Activated CD4-positive, CD25-positive, alpha-beta regulatory T cell treated with anti-CD3 and anti-CD28 coated beads, Interleukin-2, amount 50 U/mL, for 16 hours (primary cell): ENCODE data around the gene ZFPM1.

Experiments
- DNase-seq: peaks from one replicate; pipeline ENCODE4 v3.0.0-alpha.2; 2020; ENCODE audit warnings: low read depth, low spot score

ZFPM1 gene

DNA sequence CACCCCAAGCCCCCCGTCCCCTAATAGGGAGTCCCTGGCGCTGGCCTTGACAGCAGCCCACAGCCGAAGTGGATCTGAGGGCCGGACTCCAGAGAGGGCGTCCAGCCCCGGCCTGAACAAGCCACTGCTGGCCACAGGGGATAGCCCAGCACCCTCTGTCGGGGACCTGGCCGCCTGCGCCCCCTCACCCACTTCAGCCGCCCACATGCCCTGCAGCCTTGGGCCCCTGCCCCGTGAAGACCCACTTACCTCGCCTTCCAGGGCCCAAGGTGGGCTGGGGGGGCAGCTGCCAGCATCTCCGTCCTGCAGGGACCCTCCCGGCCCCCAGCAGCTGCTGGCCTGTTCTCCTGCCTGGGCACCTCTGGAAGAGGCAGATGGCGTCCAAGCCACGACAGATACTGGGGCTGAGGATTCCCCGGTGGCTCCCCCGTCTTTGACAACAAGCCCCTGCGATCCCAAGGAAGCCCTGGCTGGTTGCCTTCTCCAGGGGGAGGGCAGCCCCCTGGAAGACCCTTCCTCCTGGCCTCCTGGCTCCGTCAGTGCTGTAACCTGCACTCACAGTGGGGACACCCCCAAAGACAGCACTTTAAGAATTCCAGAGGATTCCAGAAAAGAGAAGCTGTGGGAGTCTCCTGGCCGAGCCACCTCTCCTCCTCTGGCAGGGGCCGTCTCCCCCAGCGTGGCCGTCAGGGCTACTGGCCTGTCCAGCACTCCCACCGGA lies 19.3 kb upstream of the ZFPM1 start:
- DNase-seq = no peak

DNA sequence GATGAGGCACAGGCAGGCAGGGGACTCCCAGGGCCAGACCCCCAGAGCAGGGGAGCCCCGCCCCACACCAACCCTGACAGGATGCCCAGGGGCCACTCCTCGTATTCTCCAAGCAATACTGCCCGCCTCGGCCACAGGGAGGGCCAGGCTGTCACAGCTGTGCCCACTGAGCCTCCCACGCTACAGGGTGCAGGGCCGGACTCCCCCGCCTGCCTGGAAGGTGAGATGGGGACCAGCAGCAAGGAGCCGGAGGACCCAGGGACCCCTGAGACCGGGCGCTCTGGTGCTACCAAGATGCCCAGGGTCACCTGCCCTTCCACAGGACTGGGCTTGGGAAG lies 18.8 kb upstream of the ZFPM1 start:
- no peak for DNase-seq

DNA sequence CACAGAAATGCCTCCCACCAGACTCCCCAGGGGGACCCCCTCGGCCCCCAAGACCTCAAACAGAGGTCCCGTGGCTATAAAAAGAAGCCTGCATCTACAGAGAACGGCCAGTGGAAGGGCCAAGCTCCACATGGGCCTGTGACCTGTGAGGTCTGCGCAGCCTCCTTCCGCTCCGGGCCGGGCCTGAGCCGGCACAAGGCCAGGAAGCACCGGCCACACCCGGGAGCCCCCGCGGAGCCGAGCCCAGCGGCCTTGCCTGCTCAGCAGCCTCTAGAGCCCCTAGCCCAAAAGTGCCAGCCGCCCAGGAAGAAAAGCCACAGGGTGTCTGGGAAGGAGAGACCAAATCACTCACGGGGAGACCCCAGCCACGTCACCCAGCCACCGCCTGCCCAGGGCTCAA lies 18.3 kb upstream of the ZFPM1 start:
- DNase-seq = no peak

DNA sequence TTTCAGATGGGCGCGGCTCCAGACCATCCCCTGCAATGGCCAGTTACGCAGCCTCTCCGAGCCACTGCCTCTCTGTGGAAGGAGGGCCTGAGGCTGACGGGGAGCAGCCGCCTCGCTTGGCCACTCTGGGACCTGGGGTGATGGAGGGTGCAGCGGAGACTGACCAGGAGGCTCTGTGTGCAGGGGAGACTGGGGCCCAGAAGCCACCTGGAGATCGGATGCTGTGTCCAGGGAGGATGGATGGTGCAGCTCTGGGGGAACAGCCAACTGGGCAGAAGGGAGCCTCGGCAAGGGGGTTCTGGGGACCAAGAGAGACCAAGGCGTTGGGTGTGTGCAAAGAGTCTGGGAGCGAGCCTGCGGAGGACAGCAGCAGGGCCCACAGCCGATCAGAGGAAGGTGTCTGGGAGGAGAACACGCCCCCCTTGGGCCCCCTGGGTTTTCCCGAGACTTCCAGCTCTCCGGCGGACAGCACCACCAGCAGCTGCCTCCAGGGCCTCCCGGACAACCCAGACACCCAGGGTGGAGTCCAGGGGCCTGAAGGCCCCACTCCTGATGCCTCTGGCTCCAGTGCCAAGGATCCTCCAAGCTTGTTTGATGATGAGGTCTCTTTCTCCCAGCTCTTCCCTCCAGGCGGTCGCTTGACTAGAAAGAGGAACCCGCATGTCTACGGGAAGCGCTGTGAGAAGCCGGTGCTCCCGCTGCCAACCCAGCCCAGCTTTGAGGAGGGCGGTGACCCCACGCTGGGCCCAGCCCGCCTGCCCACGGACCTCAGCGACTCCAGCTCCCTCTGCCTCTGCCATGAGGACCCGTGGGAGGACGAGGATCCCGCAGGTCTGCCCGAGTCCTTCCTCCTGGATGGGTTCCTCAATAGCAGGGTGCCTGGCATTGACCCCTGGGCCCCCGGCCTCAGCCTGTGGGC lies 17.4 kb upstream of the ZFPM1 start:
- no peak for DNase-seq

DNA sequence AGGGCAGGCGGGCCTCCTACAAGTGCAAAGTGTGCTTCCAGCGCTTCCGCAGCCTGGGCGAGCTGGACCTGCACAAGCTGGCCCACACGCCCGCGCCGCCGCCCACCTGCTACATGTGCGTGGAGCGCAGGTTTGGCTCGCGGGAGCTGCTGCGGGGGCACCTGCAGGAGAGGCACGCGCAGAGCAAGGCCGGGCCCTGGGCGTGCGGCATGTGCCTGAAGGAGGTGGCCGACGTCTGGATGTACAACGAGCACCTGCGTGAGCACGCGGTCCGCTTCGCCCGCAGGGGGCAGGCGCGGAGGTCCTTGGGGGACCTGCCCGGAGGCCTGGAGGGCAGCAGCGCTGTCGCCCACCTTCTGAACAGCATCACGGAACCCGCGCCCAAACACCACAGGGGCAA lies 16.3 kb upstream of the ZFPM1 start:
- no peak for DNase-seq

DNA sequence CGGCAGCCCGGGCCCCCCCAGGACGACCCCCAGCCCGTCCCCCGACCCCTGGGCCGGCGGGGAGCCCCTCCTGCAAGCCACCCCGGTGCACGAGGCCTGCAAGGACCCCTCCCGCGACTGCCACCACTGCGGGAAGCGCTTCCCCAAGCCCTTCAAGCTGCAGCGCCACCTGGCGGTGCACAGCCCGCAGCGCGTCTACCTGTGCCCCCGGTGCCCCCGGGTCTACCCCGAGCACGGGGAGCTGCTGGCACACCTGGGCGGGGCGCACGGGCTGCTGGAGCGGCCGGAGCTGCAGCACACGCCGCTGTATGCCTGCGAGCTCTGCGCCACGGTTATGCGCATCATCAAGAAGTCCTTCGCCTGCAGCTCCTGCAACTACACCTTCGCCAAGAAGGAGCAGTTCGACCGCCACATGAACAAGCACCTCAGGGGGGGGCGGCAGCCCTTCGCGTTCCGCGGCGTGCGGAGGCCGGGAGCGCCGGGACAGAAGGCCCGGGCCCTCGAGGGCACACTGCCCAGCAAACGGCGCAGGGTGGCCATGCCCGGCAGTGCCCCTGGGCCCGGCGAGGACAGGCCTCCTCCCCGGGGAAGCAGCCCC lies 15.6 kb upstream of the ZFPM1 start:
- DNase-seq = peak; percentile 52

DNA sequence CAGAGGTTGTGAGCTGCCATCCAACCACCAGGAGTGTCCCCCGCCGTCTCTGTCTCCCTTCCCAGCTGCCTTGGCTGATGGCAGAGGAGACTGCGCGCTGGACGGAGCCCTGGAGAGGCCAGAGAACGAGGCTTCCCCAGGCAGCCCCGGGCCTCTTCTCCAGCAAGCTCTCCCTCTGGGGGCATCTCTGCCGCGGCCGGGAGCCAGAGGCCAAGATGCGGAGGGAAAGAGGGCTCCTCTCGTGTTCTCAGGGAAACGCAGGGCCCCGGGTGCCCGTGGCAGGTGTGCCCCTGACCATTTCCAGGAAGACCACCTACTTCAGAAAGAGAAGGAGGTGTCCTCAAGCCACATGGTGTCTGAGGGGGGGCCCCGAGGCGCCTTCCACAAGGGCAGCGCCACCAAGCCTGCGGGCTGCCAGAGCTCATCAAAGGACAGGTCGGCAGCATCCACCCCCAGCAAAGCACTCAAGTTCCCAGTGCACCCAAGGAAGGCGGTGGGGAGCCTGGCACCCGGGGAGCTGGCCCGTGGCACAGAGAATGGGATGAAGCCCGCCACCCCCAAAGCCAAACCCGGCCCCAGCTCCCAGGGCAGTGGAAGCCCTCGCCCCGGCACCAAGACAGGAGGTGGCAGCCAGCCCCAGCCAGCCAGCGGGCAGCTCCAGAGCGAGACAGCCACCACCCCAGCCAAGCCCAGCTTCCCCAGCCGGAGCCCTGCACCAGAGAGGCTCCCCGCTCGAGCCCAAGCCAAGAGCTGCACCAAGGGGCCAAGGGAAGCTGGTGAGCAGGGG lies 14.8 kb upstream of the ZFPM1 start:
- DNase-seq = no peak

DNA sequence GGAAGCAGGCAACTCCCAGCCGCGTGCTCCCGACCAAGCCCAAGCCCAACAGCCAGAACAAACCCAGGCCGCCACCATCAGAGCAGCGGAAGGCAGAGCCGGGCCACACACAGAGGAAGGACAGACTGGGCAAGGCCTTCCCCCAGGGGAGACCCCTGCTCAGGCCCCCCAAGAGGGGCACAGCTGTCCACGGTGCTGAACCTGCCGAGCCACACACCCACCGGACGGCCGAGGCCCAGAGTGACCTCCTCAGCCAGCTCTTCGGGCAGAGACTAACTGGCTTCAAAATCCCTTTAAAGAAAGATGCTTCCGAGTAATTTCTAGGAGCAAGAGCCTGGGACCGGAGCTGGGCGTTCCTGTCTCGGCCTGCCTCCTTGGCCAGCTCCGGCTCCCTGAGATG lies 14.1 kb upstream of the ZFPM1 start:
- no peak for DNase-seq

DNA sequence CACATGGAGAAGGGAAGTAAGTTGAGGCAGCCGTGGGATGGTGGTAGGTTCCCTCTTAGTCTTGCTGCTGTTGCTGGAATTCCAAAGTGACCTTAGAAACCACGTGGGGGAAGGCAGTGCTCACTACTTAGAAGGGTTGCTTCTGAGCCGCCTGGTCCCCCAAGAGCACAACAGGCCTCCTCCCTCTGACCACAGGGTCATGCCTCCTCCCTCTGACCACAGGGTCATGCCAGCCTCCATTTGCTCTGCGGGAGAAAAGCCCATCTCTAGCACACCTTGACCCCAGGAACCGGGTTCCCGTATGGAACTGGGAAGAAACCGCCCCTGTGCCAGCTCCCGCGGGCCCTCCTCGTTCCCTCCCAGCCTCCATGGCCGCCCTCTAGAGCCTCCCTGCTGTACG lies 13.4 kb upstream of the ZFPM1 start:
- DNase-seq = no peak

DNA sequence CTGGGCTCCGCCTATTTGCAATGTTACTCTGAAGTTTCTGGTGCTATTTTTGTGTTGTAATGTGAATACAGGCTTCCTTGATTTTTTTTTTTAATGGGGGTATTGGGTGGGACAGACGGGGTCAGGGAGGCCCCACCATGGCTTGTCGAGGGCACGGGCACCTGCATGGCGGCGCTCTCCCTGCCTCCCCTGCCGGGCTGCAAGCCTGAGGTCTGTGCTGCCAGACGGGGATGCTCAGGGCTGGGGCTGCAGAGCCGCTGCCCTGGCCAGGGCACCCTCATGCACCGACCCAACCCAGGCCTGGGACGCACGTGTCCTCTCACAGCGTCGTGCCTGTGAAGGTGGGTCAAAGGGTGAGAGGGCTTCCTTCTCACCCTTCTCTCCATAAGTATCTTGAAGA lies 13.0 kb upstream of the ZFPM1 start:
- DNase-seq = no peak

DNA sequence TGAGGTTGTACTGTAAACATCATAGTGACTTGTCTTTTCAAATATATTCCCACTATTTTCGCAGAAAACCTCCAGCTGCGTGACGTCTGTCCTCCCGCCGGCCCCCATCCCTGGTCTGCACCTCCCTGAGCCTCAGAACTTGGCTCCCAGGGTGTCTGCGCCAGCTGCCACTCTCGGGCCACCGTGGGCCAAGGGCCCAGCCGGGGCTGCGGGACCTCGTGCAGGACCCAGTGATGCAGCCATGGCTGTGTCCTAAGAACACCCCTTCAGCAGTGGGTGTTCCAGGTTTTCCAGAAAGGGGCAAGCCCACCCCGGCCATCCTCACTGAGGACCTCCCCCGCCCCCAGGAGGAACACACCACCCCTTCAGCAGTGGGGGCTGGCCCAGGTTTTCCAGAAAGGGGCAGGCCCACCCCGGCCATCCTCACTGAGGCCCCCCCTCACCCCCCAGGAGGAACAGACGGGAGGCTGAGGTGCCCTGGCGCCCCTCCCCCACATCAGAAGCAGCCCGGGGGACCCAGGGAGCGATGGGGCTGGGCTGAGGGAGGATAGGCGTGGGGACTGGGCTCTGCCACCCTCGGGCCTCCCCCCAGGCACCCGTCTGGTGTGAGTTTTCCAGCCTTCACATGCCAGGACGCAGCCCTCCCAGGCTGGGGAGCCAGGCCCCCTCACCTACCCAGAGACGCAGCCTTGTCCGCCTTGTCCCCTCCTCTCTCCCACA lies 12.2 kb upstream of the ZFPM1 start:
- no peak for DNase-seq

DNA sequence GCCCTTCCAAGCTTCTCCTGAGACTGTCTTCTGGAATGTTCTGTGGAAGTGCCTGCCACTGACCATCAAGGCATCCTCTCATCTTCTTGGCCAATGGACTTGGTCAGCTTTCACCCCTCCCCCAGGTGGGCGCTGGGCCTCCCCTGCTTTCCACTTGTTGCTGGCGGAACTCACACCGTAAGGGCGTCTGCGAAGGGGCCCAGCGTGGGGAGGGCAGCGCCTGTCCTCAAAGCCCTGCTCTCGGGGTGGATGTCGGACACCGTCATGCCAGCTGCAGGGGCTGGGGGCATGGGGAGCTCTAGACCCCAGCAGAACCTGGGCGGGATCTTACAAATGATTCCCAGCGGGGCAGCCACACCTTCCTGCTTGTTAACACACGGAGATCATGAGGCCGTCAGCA lies 11.6 kb upstream of the ZFPM1 start:
- no peak for DNase-seq

DNA sequence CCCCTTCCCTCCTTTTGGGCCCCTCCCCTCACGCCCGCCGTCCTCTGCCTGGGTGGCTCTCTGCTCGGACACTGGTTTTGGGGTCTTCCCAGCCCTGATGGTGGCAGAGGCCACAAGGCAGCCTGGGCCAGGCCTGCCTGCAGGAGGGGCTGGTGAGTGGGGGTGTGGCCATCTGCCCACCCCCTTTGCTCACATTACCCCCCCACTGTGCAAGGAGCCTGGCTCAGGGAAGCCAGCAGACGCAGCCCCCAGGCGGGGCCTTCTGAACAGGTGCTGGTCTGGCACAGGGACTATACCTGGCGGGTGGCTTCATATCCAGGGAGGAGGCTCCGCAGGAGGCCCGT lies 10.7 kb upstream of the ZFPM1 start:
- no peak for DNase-seq

DNA sequence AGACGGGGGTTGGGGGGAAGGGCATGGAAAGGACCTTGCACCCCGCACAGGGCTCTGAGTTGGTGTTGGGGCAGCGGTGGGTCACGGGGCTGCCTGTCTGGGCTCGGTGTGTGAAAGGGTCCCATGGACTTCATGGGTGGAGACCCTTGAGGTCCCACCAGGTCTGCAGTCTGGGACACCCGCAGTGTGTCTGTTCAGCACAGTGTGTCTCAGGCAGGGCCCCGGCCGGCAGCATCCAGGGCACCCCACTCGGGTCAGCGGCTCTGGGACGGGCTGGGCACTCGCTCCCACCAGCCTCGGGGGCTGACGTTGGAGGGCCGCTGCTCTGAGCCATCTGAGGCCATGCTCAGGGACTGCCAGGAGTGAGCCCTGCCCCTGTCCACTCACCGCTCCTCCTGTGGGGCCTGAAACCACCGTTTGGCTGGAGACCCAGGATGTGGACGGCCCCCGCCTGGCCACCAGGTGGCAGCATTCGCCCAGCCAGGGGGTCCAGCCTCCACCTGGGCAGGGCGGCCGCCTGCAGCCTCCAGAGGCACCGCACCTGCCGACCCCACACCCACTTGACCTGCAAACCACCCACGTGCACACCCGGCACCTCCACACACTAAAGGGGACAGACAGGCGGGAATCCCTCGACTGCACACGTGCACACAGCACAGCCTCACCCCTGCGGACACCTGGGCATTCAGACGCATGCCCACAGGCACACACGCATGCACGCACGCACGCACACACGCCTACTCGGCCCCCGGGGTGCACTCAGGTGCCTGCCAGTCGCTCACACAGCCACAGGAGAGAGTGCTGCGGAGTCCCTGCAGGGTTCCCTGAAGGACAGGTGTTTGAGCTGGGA lies 10.1 kb upstream of the ZFPM1 start:
- peak; percentile 69 for DNase-seq

DNA sequence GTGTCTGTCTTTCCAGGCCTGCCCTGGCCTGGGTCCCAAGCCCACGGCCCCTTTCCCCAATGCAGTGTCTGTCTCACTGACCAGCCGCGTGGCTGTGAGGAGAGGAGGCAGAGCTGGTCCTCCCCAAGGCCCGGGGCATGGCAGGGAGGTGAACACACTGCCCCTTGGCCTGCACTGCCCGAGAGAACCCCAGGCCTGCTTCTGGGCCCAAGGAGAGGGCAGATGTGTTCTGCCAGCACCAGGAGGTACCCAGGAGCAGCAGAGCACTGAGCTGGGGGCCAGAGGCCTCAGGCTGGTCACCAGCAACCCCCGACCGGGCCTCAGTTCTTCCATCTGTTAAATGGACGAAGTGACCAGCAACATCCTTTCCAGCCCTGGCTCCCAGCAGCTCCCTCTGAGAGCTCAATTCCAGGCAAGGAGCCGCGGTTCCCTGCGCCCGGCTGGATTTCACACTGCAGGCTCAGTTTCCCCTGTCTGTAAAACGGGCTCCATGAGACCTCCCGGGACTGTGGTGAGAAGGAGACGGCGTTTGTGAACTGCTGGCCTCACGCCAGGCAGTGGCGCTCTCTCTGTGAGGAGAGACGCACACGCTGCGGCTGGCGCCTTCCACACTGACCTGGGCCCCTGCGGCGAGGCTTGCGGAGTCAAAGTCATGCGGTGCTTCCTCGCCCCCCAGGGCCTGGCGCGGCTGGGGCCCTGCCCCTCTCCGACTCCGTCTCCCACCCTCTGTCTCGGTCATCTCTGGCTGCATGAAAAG lies 8.1 kb upstream of the ZFPM1 start:
- DNase-seq = no peak

DNA sequence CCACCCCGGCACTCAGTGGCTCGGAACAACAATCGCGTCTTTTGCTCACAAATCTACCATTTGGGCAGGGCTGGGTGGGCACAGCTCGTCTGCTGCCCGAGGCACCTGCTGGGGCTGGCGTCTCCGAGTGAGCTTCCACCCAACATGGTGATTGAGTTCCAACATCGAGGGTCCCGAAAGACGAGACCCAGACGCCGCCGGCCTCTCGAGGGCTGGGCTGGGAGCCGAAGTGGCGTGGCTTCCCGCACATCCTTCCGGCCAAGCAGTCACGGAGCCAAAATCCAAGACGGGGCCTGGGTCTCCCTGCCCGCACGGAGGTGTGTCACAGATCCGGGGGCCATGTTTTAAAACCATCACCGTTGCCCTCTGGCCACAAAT lies 7.5 kb upstream of the ZFPM1 start:
- no peak for DNase-seq

DNA sequence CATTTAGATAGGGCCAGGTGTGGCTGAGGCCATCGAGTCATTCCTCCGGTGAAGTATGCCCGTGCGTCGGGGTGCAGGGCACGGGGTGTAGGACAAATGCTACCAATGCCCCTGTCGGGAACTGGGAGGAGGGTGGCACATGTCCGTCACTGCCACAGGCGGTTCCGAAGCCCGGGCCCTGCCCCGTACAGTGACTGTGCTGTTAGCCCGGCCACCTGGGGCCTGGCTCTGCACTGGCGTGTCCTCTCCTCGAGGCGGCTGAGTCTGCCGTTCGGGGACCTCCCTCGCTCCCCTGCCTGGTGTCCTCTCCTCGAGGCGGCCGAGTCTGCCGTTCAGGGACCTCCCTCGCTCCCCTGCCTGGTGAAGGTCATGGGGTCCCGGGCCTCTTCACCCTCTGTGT lies 7.0 kb upstream of the ZFPM1 start:
- DNase-seq = no peak

DNA sequence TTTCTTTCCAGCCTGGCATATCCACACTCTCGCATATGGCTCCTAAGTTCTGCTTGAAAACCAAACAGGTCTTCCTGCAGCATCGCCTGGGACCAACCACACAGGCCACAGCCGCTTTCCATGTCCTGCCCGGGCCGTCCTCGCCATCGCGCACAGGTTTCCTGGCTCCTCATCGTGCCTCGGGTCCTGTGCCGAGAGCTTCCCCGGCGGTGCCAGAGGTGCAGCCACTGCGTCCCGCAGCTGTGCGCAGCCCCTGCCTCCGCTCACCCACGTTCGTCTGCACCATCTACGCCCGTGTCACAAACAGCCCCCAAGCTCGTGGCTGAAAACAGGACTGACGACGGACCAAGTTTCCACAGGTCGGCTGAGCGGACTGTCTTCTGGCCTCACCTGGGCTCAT lies 6.3 kb upstream of the ZFPM1 start:
- no peak for DNase-seq

DNA sequence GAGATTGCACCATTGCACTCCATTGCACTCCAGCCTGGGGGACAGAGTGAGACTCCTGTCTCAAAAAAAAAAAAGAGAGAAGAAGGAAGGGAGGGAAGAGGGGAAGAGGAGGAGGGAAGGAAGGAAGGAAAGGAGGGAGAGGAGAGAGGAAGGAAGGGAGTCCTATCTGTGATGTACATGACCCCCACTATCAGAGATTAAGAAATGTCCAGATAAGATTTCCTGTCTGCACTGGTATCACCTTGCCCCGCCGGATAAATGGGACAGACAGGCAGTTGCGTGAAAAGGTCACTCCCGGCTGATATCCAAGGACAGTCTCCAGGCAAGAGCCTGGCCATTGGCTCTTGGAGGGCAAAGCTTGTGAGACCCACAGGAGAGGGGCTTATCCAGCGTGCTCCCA lies 5.2 kb upstream of the ZFPM1 start:
- no peak for DNase-seq
